ENCODE data around the gene COL23A1. TPM values are rescaled to one million over a fixed set of nuclear protein-coding genes. Genes with fewer than 3 reads are reported as not detected.

The COL23A1 gene
- total RNA-seq, 1 donor from 2014 or later, result 75.2 TPM

DNA sequence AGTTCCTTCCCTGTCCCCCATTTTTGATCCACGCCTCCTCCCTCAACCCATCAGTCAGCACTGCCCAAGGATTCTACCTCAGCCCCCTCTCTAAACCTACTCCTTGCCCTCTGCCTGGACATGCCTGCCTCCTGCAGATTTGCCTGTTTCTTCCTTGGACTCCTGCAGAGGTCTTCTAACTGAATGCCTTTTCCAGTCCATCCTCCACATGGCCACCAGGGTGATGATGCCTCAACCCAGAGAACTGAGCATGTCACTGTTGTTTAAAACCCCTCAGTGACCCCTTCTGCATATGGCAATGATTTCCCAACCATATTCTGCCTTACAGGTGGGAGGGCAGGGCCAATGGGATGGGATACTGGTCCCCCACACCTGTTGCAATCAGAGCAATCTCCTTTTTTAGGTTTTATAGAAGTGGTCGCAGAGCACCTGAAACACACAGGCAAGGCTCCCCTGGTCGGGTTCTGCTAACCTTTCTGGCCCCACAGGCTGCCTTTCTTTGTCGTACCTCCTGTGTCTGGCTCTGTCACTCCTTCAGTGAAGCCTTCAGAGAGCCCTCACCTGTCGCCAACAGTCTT, 366.9 kb downstream of the COL23A1 start:
- H3K4me1 Mint-ChIP-seq (ENCODE audit: unreplicated experiment), result peaks cover 16% of the 10 kb centered on the region
- H3K4me3 Mint-ChIP-seq (ENCODE audit: unreplicated experiment), result no peak overlapping the region
- DNase-seq (ENCODE audit: low spot score), result no peak
- H3K27ac Mint-ChIP-seq (ENCODE audit: unreplicated experiment), result no peak overlapping the region
- peaks cover 23% of the 10 kb centered on the region for H3K27me3 Mint-ChIP-seq (ENCODE audit: unreplicated experiment)
- no peaks in the 10 kb centered on the region for H3K9me3 Mint-ChIP-seq (ENCODE audit: unreplicated experiment)
- peaks cover 32% of the 10 kb centered on the region for H3K36me3 Mint-ChIP-seq (ENCODE audit: low read depth, unreplicated experiment)
- TF ChIP-seq CTCF (IDR thresholded peaks at IDR 0.05; ENCODE audit: unreplicated experiment), result no peak

DNA sequence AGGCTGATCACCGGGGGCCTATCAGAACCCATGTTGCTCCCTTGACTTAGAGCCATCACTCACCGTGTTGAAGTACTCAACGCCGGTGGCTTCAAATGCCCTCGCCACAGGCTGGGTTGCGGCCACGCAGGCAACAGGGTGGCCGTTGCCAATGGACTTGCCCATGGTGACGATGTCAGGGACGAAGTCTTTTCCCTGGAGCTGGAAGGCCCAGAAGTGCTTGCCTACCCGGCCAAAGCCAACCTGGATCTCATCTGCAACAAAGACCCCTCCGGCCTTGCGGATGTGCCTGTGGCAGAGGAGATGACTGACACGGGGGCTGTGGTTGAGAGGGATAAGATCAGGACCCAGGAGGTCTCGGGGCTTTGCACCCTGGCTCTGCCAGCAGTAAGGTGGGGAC, 367.9 kb downstream of the COL23A1 start:
- Mint-ChIP-seq H3K4me1 (ENCODE audit: unreplicated experiment) (peaks cover 16% of the 10 kb centered on the region), H3K4me3 (ENCODE audit: unreplicated experiment) (no peak overlapping the region), H3K27me3 (ENCODE audit: unreplicated experiment) (peaks cover 16% of the 10 kb centered on the region), H3K9me3 (ENCODE audit: unreplicated experiment) (no peaks in the 10 kb centered on the region), H3K27ac (ENCODE audit: unreplicated experiment) (no peak overlapping the region), H3K36me3 (ENCODE audit: low read depth, unreplicated experiment) (peaks cover 23% of the 10 kb centered on the region)
- DNase-seq (ENCODE audit: low spot score), result no peak
- no peak for TF ChIP-seq CTCF (IDR thresholded peaks at IDR 0.05; ENCODE audit: unreplicated experiment)

DNA sequence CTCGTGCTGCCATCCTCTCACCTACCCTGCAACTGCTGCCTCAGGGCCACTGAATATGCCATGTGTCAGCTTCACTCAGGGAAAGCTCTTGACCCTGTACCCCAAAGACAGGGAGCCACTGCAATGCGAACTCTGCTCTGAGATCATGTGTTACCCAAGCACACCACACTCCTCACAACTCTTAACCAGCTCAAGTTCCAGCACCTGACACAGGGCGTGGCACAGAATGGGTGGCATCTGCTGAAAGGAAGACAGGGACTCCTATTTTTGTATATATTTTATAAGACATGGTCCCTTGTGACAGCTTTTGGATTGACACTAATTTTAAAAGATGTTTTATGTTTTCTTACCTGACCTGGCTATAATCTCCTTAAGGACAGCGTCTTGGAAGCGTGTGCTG, 368.3 kb downstream of the COL23A1 start:
- DNase-seq (ENCODE audit: low spot score), result no peak
- H3K9me3 Mint-ChIP-seq (ENCODE audit: unreplicated experiment), result no peaks in the 10 kb centered on the region
- TF ChIP-seq CTCF (IDR thresholded peaks at IDR 0.05; ENCODE audit: unreplicated experiment), result no peak
- no peak overlapping the region for H3K4me3 Mint-ChIP-seq (ENCODE audit: unreplicated experiment)
- peaks cover 15% of the 10 kb centered on the region for H3K27me3 Mint-ChIP-seq (ENCODE audit: unreplicated experiment)
- H3K4me1 Mint-ChIP-seq (ENCODE audit: unreplicated experiment), result peaks cover 16% of the 10 kb centered on the region
- peak overlapping the region; percentile 38 for H3K27ac Mint-ChIP-seq (ENCODE audit: unreplicated experiment)
- peaks cover 18% of the 10 kb centered on the region for H3K36me3 Mint-ChIP-seq (ENCODE audit: low read depth, unreplicated experiment)

DNA sequence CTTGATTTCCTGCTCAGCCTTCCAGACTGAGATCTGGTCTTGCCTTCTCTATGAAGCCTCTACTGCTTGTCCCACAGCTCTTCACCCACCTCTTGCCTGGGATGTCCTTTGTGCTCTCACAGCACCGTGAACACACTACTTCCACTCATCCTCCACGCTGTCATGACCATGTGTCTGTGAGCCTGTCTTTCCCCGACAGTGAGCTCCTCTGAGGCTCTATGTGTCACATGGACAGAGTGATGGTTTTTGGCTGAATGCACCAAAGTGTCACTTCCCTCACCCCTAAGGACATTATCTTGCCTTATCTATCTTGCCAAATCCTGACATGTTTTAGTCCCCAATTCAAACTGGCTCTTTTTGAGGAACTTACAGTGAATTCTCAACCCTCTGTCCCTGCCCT, 368.9 kb downstream of the COL23A1 start:
- H3K36me3 Mint-ChIP-seq (ENCODE audit: low read depth, unreplicated experiment), result peaks cover 18% of the 10 kb centered on the region
- peaks cover 11% of the 10 kb centered on the region for H3K27me3 Mint-ChIP-seq (ENCODE audit: unreplicated experiment)
- DNase-seq (ENCODE audit: low spot score), result no peak
- no peak overlapping the region for H3K4me3 Mint-ChIP-seq (ENCODE audit: unreplicated experiment)
- H3K9me3 Mint-ChIP-seq (ENCODE audit: unreplicated experiment), result no peaks in the 10 kb centered on the region
- H3K4me1 Mint-ChIP-seq (ENCODE audit: unreplicated experiment), result peaks cover 16% of the 10 kb centered on the region
- H3K27ac Mint-ChIP-seq (ENCODE audit: unreplicated experiment), result peak overlapping the region; percentile 38
- no peak for TF ChIP-seq CTCF (IDR thresholded peaks at IDR 0.05; ENCODE audit: unreplicated experiment)

DNA sequence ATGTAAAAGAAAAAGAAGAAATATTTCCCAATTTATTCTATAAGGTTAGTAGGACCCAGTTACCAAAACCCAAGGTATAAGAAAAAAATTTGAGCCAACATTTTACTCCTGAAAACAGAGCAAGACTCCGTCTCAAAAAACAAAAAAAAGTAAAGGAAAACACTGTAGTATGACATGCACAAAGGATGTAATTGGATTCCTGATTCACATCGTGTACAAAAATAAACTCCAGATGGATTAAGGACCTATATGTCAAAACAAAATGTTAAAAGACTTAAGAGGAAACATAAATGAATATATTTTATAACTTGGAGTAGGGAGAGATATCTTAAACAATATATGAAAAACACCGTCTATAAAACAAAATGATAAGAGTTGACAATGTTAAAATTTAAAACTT, 371.4 kb downstream of the COL23A1 start:
- DNase-seq (ENCODE audit: low spot score), result no peak
- H3K4me3 Mint-ChIP-seq (ENCODE audit: unreplicated experiment), result no peak overlapping the region
- no peak overlapping the region for H3K27ac Mint-ChIP-seq (ENCODE audit: unreplicated experiment)
- peaks cover 16% of the 10 kb centered on the region for H3K4me1 Mint-ChIP-seq (ENCODE audit: unreplicated experiment)
- TF ChIP-seq CTCF (IDR thresholded peaks at IDR 0.05; ENCODE audit: unreplicated experiment), result no peak
- H3K9me3 Mint-ChIP-seq (ENCODE audit: unreplicated experiment), result no peaks in the 10 kb centered on the region
- peaks cover 23% of the 10 kb centered on the region for H3K36me3 Mint-ChIP-seq (ENCODE audit: low read depth, unreplicated experiment)
- peaks cover 11% of the 10 kb centered on the region for H3K27me3 Mint-ChIP-seq (ENCODE audit: unreplicated experiment)
